Inferior parietal cortex (tissue), 1 donor: ENCODE measurements around the gene PCYOX1L.
"Not testable (repeated sequence)": the region's sequence is repeated elsewhere in the genome, so short reads cannot be mapped to it uniquely, and the experiment has no call there.

Experiments used
- DNase-seq: peaks from one replicate; pipeline ENCODE4 v3.0.0-alpha.2; 2016; ENCODE audit errors: extremely low spot score

The PCYOX1L gene

GRCh38 chr5:149387081-149387631, 29.3 kb downstream of the PCYOX1L start:
- no peak for DNase-seq

GRCh38 chr5:149387982-149388381, 30.1 kb downstream of the PCYOX1L start:
- DNase-seq: no peak

GRCh38 chr5:149388498-149389190, 30.8 kb downstream of the PCYOX1L start:
- DNase-seq: no peak

- no peak for DNase-seq
Measured at GRCh38 chr5:149389552-149390495, 32.0 kb downstream of the PCYOX1L start.

- DNase-seq: not testable (repeated sequence)
Measured at GRCh38 chr5:149391076-149391475, 33.2 kb downstream of the PCYOX1L start.

- no peak for DNase-seq
Measured at GRCh38 chr5:149391524-149391923, 33.7 kb downstream of the PCYOX1L start.

GRCh38 chr5:149392718-149393117, 34.9 kb downstream of the PCYOX1L start:
- DNase-seq: no peak

GRCh38 chr5:149394996-149395395, 37.1 kb downstream of the PCYOX1L start:
- not testable (repeated sequence) for DNase-seq

DNA sequence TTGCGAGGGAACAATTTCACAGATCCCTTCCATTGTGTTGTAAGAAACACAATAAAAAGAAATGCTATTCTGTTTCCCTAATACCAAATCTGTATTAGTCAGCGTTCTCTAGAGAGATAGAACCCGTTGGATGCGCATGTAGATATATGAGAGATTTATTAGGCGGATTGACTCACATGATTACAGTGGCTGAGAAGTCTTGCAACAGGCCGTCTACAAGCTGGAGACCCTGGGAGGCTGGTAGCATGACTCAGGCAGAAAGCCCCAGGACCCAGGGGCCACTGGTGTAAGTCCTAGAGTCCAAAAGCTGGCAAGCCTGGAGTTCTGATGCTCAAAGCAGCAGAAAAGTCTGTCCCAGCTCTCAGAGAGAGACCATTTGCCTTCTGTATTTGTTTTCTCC, 39.7 kb downstream of the PCYOX1L start:
- no peak for DNase-seq

GRCh38 chr5:149398747-149399266, 41.0 kb downstream of the PCYOX1L start:
- not testable (repeated sequence) for DNase-seq

DNA sequence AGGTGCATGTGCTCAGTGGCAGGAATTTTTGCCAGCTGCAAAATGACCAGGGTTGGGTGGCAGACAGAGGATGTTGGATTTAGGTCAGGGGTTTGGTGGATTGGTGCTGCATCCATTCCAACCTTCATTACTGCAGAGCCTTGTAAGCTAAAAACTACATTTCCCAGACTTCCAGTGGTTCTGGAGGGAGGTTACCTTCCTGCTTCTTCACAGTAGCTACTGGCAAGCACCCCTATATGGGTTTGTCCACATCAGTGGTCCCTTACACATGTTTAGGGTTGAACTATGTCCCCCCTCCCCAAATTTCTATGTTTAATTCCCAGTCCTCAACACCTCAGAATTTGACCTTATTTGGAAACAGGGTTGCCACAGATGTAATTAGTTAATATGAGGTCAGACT, 41.9 kb downstream of the PCYOX1L start:
- no peak for DNase-seq

- DNase-seq: no peak
Measured at GRCh38 chr5:149400304-149400703, 42.5 kb downstream of the PCYOX1L start.

DNA sequence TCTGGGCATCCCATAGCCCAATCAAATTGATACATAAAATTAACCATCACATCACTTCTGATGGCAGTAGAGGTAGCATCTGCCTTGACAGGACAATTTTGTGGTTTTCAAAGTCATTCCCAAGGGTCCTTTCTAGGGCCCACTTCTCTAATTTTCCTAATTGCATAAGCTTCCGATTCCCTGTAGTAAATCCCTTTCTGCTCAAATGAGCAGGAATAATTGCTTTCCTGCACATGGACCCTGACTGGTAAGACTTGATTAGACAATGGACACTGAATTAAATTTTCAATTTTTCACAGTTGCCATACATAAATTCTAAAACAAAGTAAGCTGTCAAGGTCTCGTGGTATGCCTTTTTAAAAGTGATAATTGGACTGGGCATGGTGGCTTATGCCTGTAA, 43.2 kb downstream of the PCYOX1L start:
- DNase-seq: no peak

- no peak for DNase-seq
Measured at GRCh38 chr5:149402291-149402690, 44.4 kb downstream of the PCYOX1L start.

GRCh38 chr5:149403923-149404745, 46.3 kb downstream of the PCYOX1L start:
- DNase-seq: no peak

DNA sequence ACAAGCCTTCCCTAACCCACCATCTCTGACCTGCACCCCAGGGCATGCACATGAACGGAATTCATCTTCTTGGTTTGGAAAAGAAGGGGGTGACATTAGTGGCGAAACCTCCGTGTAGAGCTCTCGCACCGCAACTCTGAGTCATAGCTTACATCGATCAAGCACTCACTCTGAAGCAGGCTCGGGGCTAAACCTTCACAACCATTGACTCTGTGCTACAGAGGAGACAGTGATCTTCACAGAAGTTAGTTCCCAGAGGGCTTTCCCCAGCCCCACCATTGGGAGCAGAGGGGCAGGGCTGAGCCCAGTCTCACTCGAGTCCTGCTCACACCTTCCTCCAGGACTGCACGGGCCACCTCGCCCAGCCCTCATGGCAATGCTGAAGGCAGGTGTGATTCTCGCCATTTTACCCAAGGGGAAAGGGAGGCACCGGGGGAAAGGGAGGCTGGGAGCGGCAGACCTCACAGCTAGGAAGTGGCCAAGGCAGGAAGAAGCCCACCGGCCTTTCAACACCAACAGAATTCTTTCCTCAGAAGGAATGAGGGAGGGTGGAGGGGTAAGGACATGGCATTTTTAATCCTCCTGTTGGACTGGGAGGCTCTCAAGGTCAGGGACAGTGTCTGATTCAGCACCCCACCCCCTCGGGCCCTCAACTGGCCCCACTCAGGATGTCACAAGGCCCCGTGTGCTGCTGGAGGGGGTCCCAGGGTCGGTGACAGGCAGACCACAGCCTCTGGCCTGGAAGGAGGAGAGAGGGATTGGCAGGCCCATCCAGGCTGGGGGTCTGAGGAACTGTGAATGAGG, 47.1 kb downstream of the PCYOX1L start:
- DNase-seq: no peak

GRCh38 chr5:149405550-149406202, 47.8 kb downstream of the PCYOX1L start:
- no peak for DNase-seq

DNA sequence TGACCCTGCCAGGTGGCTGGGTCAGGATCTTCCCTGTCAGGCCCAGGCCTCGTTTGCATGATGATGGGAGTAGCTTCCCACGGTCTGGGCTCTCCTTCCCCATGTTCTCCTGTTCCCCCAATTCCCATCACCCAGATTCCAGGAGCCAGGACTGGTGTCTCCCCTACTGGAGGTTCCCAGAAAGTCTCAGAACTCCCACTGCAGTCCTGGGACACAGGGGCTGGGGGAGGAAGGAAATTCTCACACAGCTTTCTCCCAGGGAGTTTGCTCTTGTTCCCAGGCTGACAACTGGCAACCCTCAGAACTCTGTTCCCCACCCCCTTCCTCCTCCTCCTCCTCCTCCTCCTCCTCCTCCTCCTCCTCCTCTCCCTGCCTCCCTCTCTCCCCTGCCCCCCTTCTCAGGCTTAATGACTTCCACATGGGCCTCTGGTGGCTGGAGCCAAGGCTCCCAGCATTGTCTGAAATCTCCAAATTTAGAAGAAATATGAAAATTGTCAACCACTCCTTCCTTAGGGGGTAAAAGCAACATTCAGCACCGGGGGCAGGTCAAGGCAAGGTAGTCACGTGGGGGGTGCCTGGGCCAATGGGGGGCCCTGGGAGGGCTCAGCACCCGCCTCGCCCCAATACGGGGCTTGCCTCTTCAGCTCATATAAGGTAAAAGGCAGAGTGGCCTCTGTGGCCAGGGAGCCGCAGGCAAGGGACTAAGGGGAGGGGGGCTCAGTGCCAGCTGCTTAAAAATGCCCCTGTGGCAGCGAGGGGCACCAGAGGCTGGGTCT, 48.5 kb downstream of the PCYOX1L start:
- DNase-seq: no peak

DNA sequence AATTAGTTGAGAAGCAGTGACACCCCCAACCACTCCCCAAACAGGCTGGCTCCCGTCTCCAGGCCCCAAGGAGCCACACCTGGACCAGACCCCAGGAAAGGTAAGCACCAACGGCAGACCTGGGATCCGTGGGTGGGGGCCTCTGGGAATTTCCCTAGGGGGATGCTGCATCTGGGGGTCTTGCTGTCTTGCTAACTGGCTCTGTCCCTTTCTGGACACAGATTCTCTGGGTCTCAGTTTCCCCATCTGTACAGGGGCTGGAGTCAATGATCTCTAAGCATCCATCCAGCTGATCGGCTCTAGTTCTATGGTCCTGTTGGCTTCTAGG, 49.1 kb downstream of the PCYOX1L start:
- no peak for DNase-seq
